Skeletal muscle tissue (tissue), 4 donors: ENCODE measurements around the gene CRB2. TPM values are rescaled to one million over a fixed set of nuclear protein-coding genes. Genes with fewer than 3 reads are reported as not detected.
"Not testable (repeated sequence)": the region's sequence is repeated elsewhere in the genome, so short reads cannot be mapped to it uniquely, and the experiment has no call there.

Experiments used
- H3K27ac ChIP-seq: one replicate; pipeline ENCODE4 v1.7.0; 2013; ENCODE audit warnings: mild to moderate bottlenecking, low read depth, low read length, inconsistent platforms
- H3K27me3 ChIP-seq, 3 donors: one replicate each; pipeline ENCODE4 v1.7.0; 2013; ENCODE audit warnings: low read length in 3 of 3; ENCODE audit not compliant: control insufficient read depth in 3 of 3, insufficient read depth in 3 of 3
- H3K36me3 ChIP-seq, 3 donors: one replicate each; pipeline ENCODE4 v1.7.0; 2013; ENCODE audit warnings: low read length in 3 of 3; ENCODE audit not compliant: control insufficient read depth in 3 of 3, insufficient read depth in 3 of 3
- H3K4me1 ChIP-seq, 3 donors: one replicate each; pipeline ENCODE4 v1.7.0; 2013; ENCODE audit warnings: low read length in 3 of 3, mild to moderate bottlenecking in 3 of 3; ENCODE audit not compliant: control insufficient read depth in 3 of 3, insufficient read depth in 3 of 3
- H3K4me3 ChIP-seq, 3 donors: one replicate each; pipeline ENCODE4 v1.7.0; 2013; ENCODE audit warnings: low read length in 3 of 3
- H3K9ac ChIP-seq, 3 donors: one replicate each; pipeline ENCODE4 v1.7.0; 2013; ENCODE audit warnings: low read length in 3 of 3, mild to moderate bottlenecking in 3 of 3, moderate library complexity in 2 of 3, low read depth in 1 of 3
- H3K9me3 ChIP-seq, 3 donors: one replicate each; pipeline ENCODE4 v1.7.0; 2013; ENCODE audit warnings: low read length in 3 of 3; ENCODE audit not compliant: control insufficient read depth in 3 of 3
- total RNA-seq: library from RNA; depleted of rRNA; stranded (reverse); fragments of >200 nt; gene quantifications from one replicate; pipeline ENCODE4 v1.2.3, GENCODE V29; 2014
- donor health status: Osteomylitis.

Gene CRB2
- total RNA-seq, 1 donor from 2014 or later: under 0.01 TPM

GRCh38 chr9:123391946-123392345, 35.9 kb downstream of the CRB2 start:
- H3K9ac ChIP-seq: no peak overlapping the region
- H3K36me3 ChIP-seq: no peaks in the 10 kb centered on the region
- H3K27ac ChIP-seq: no peak overlapping the region
- peaks cover 0 to 2% (median 0%) of the 10 kb centered on the region in 3 donors for H3K9me3 ChIP-seq
- H3K4me3 ChIP-seq: no peak overlapping the region
- no peaks in the 10 kb centered on the region for H3K27me3 ChIP-seq
- no peaks in the 10 kb centered on the region for H3K4me1 ChIP-seq

GRCh38 chr9:123392802-123393201, 36.8 kb downstream of the CRB2 start:
- H3K9me3 ChIP-seq: peaks cover 0 to 2% (median 0%) of the 10 kb centered on the region in 3 donors
- no peak overlapping the region for H3K9ac ChIP-seq
- H3K27me3 ChIP-seq: no peaks in the 10 kb centered on the region
- no peaks in the 10 kb centered on the region for H3K36me3 ChIP-seq
- H3K4me3 ChIP-seq: no peak overlapping the region
- H3K27ac ChIP-seq: no peak overlapping the region
- H3K4me1 ChIP-seq: no peaks in the 10 kb centered on the region

DNA sequence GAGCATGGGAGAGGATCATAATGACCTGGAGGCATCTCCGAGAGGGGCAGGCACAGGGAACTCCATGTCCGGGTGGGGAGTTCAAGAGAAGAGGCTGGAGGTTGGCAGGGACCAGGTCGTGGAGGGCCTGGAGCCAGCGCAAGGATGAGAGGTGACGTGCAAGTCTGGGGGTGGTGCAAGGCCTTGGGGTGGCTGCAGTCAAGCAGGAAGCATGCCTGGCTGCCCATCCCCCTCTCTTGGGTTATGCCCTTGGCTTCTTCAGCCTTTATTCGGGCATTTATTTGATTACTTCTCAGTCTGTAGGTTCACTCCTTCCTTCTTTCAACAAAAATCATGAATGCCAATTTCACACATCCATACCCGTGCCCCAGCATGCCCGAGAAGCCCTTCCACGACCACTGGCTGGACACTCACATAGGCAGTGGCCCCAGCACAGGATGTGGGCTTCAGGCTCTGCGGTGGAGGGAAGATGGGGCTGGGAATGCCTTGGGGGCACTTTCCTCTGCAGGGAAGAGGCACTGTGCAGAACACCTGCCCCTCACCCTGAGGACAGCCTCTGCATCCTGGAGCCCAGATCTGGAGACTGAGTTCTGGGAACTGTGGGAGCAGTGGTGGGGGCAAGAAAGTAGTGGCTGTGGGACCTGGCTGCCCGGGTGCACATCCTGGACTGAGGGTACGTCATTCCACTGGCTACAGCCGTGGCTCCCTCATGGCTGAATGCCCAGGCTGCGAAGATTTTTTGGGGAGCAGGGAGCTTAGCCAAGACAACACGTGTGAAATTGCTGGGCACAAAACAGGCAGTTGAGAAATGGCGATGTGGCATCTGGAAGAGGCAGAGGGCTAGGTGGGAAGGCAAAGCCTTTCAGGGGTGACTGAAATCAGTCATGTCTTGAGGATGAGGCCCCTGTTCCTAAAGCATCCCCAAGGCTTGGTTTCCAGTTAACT, 38.6 kb downstream of the CRB2 start:
- Histone ChIP-seq H3K4me1 (no peaks in the 10 kb centered on the region), H3K4me3 (no peak overlapping the region), H3K27me3 (no peaks in the 10 kb centered on the region), H3K9ac (no peak overlapping the region), H3K9me3 (peaks cover 0 to 2% (median 0%) of the 10 kb centered on the region in 3 donors), H3K27ac (no peak overlapping the region), H3K36me3 (no peaks in the 10 kb centered on the region)

DNA sequence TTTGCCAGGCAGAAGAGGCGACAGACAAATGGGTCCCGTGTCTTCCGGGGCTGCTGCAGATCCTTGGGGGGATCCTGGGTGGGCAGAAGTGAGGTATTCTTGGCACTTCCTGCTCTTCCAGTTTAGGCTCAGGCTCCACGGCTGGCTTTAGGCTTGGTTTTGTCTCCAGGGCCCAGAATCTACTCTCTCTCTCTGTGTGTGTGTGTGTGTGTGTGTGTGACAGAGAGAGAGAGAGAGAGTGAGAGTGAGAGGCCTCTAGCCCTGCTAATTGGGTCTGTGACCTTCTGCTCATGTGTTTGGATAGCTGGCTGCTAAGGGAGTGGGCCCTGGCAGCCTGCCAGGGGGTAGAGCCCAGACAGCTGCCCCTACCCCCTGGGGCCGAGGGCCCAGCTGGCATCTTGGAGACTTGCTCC, 39.3 kb downstream of the CRB2 start:
- no peaks in the 10 kb centered on the region for H3K4me1 ChIP-seq
- no peak overlapping the region for H3K4me3 ChIP-seq
- no peaks in the 10 kb centered on the region for H3K27me3 ChIP-seq
- peaks cover 0 to 2% (median 0%) of the 10 kb centered on the region in 3 donors for H3K9me3 ChIP-seq
- H3K27ac ChIP-seq: no peak overlapping the region
- H3K9ac ChIP-seq: no peak overlapping the region
- no peaks in the 10 kb centered on the region for H3K36me3 ChIP-seq

- Histone ChIP-seq H3K27ac (no peak overlapping the region), H3K4me3 (no peak overlapping the region)
Observed at GRCh38 chr9:123395689-123396511, 39.9 kb downstream of the CRB2 start.

GRCh38 chr9:123397975-123398374, 42.0 kb downstream of the CRB2 start:
- no peak overlapping the region for H3K27ac ChIP-seq

More at GRCh38 chr9:123395689-123396511, 39.9 kb downstream of the CRB2 start:
- Histone ChIP-seq H3K27me3 (no peaks in the 10 kb centered on the region), H3K36me3 (no peaks in the 10 kb centered on the region), H3K9ac (no peak overlapping the region), H3K9me3 (peaks cover 0 to 2% (median 0%) of the 10 kb centered on the region in 3 donors), H3K4me1 (no peaks in the 10 kb centered on the region)

DNA sequence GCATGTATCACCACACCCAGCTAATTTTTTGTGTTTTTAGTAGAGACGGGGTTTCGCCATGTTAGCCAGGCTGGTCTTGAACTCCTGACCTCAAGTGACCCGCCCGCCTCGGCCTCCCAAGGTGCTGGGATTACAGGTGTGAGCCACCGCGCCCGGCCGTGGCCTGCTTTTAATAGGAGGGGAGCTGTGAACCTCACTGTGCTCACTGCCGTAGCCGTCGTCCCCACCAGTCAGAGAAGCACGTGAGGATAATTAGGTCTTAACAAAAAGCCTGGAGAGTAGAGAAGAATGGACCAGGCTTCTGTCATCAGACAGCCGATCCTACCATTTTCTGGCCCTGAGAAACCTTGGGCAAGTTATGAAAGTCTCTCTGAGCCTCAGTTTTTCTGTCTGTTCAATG, 42.9 kb downstream of the CRB2 start:
- not testable (repeated sequence) for H3K9me3 ChIP-seq, H3K27me3 ChIP-seq, H3K4me3 ChIP-seq, H3K36me3 ChIP-seq, H3K4me1 ChIP-seq, H3K9ac ChIP-seq, H3K27ac ChIP-seq

More at GRCh38 chr9:123397975-123398374, 42.0 kb downstream of the CRB2 start:
- H3K9ac ChIP-seq: no peak overlapping the region
- no peak overlapping the region for H3K4me3 ChIP-seq
- H3K4me1 ChIP-seq: no peaks in the 10 kb centered on the region
- H3K36me3 ChIP-seq: peaks cover 0 to 4% (median 0%) of the 10 kb centered on the region in 3 donors
- no peaks in the 10 kb centered on the region for H3K27me3 ChIP-seq
- peaks cover 0 to 2% (median 0%) of the 10 kb centered on the region in 3 donors for H3K9me3 ChIP-seq

- H3K27me3 ChIP-seq: no peaks in the 10 kb centered on the region
- H3K27ac ChIP-seq: no peak overlapping the region
- peaks cover 0 to 4% (median 0%) of the 10 kb centered on the region in 3 donors for H3K36me3 ChIP-seq
- H3K9me3 ChIP-seq: no peaks in the 10 kb centered on the region
- H3K4me1 ChIP-seq: no peaks in the 10 kb centered on the region
- no peak overlapping the region for H3K4me3 ChIP-seq
- no peak overlapping the region for H3K9ac ChIP-seq
Observed at GRCh38 chr9:123399803-123400378, 43.9 kb downstream of the CRB2 start.

DNA sequence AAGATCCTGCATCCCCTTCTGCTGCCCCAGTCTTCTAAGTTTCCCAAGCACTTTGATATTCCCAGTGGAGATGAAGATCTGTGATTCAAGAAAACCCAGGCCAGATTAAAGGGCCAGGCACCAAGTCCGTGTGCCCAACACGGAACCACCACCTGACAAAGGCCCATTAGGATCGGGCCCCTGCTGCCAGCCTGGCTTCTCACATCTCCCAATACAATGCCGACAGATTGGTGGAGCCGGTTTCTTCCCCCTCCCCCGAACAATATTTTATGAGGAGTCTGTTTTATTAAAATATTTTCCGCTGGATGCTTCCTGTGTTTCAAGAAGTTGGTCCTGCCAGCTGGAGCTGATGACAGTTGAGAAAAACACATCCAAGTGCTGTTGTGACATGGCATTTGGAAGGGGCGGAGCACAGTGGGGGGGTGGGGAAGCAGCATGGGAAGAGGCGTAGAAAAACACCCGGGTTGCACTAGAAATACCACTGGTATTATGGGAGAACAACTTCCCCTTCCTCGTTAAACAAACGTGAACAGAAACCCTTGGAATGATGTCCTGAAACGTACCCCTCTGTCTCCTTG, 45.0 kb downstream of the CRB2 start:
- no peaks in the 10 kb centered on the region for H3K4me1 ChIP-seq
- no peaks in the 10 kb centered on the region for H3K27me3 ChIP-seq
- no peak overlapping the region for H3K4me3 ChIP-seq
- no peak overlapping the region for H3K27ac ChIP-seq
- no peaks in the 10 kb centered on the region for H3K9me3 ChIP-seq
- H3K9ac ChIP-seq: no peak overlapping the region
- H3K36me3 ChIP-seq: peaks cover 0 to 4% (median 0%) of the 10 kb centered on the region in 3 donors
